HCT116 (cell line): ENCODE data around the gene KASH5. TPM values are rescaled to one million over a fixed set of nuclear protein-coding genes. Genes with fewer than 3 reads are reported as not detected.

Experiments
- ATAC-seq: fragments of 200-7000 bp; cut with Tn5 transposase; 2 replicates; pipeline ENCODE4 v1.9.1; 2020; ENCODE audit warnings: mild to moderate bottlenecking, moderate library complexity
- BruUV-seq: library from RNA; stranded (reverse); fragments of 400-500 nt; replicated peaks from 2 replicates; lab custom pipeline; 2021; lab: Mats Ljungman, UMichigan
- CTCF ChIA-PET: fragments of 300-600 bp; sonication (Branson Sonifier 250); formaldehyde crosslinking; loops from one replicate; lab custom pipeline; 2021; ENCODE audit warnings: antibody characterized with exemption; lab: Charles Lee
- POLR2A ChIA-PET: fragments of 300-600, 350-600 bp; sonication (Branson Sonifier 250); formaldehyde crosslinking; loops from one replicate; lab custom pipeline; 2021; ENCODE audit warnings: antibody characterized with exemption; lab: Charles Lee
- RAD21 ChIA-PET, 2 experiments: fragments of 300-600 bp; sonication (Branson Sonifier 250); formaldehyde crosslinking; loops; one replicate each; lab custom pipeline; 2023; ENCODE audit warnings: low total read pairs in 2 of 2; ENCODE audit not compliant: uncharacterized antibody in 2 of 2, unreplicated experiment in 2 of 2, low non-redundant PET in 1 of 2; lab: Charles Lee
- DNase-seq: peaks from one replicate; pipeline ENCODE4 v3.0.0-alpha.2; 2010; ENCODE audit warnings: low read depth, low spot score
- H2AFZ ChIP-seq: fragments of 200-600 bp; shearing (Covaris generic), sonication (generic); 2 replicates; pipeline ENCODE4 v1.6.1; 2017; ENCODE audit warnings: low read depth, mixed run types, mixed read lengths, antibody characterized with exemption, low read length; ENCODE audit not compliant: poor library complexity, severe bottlenecking
- H3K27ac ChIP-seq: 2 replicates; pipeline ENCODE4 v1.5.1; 2012; ENCODE audit warnings: low read depth, low read length
- H3K27me3 ChIP-seq: fragments of 200-600 bp; sonication (generic); 2 replicates; pipeline ENCODE4 v1.6.1; 2016; ENCODE audit warnings: mixed run types, low read length, mixed read lengths; ENCODE audit not compliant: insufficient read depth
- H3K36me3 ChIP-seq, 2 experiments: fragments of 200-500 bp in 1 of 2; fragments of 200-600 bp in 1 of 2; sonication (Bioruptor generic) in 1 of 2; sonication (generic) in 1 of 2; 2 replicates each; pipeline versions ENCODE4 v1.5.1 to v1.6.1; 2014 to 2016; ENCODE audit warnings: low read length in 2 of 2, inconsistent platforms in 1 of 2, mixed read lengths in 1 of 2, mixed run types in 1 of 2; ENCODE audit not compliant: insufficient read depth in 2 of 2, control insufficient read depth in 1 of 2
- H3K4me1 ChIP-seq, 2 experiments: fragments of 200-600 bp in 1 of 2; sonication (generic) in 1 of 2; 2 replicates each; pipeline versions ENCODE4 v1.5.1 to v1.6.1; 2012 to 2017; ENCODE audit warnings: low read length in 2 of 2, inconsistent platforms in 1 of 2, mild to moderate bottlenecking in 1 of 2, mixed read lengths in 1 of 2, mixed run types in 1 of 2, moderate library complexity in 1 of 2; ENCODE audit not compliant: insufficient read depth in 2 of 2, control insufficient read depth in 1 of 2
- H3K4me2 ChIP-seq: fragments of 200-600 bp; sonication (generic); 2 replicates; pipeline ENCODE4 v1.6.1; 2017; ENCODE audit warnings: mixed run types, low read length, mixed read lengths
- H3K4me3 ChIP-seq, 2 experiments: fragments of 200-600 bp in 1 of 2; sonication (generic) in 1 of 2; replicated peaks in 1 of 2; 2 replicates each; pipeline ENCODE4 v1.5.1; 2011 to 2016; ENCODE audit warnings: low read length in 2 of 2, control low read depth in 1 of 2, low read depth in 1 of 2, mild to moderate bottlenecking in 1 of 2, mixed read lengths in 1 of 2, mixed run types in 1 of 2
- H3K79me2 ChIP-seq: fragments of 200-600 bp; sonication (generic); 2 replicates; pipeline ENCODE4 v1.6.1; 2017; ENCODE audit warnings: mild to moderate bottlenecking, mixed run types, low read length, moderate library complexity, mixed read lengths; ENCODE audit not compliant: insufficient read depth
- H3K9ac ChIP-seq: fragments of 200-600 bp; sonication (generic); 2 replicates; pipeline ENCODE4 v1.6.1; 2016; ENCODE audit warnings: low read length, mixed read lengths
- H3K9me2 ChIP-seq: fragments of 200-600 bp; sonication (generic), shearing (Covaris generic); 2 replicates; pipeline ENCODE4 v1.6.1; 2017; ENCODE audit warnings: mixed run types, mild to moderate bottlenecking, moderate library complexity; ENCODE audit not compliant: insufficient read depth
- H3K9me3 ChIP-seq, 2 experiments: fragments of 200-500 bp in 1 of 2; fragments of 200-600 bp in 1 of 2; sonication (Bioruptor generic) in 1 of 2; sonication (generic) in 1 of 2; 2 replicates each; pipeline ENCODE4 v1.6.1; 2014 to 2017; ENCODE audit warnings: low read length in 2 of 2, mixed read lengths in 2 of 2, inconsistent platforms in 1 of 2, low read depth in 1 of 2, mild to moderate bottlenecking in 1 of 2, mixed run types in 1 of 2, moderate library complexity in 1 of 2; ENCODE audit not compliant: control insufficient read depth in 1 of 2, insufficient read depth in 1 of 2
- H4K20me1 ChIP-seq: fragments of 200-600 bp; sonication (generic), shearing (Covaris generic); 2 replicates; pipeline ENCODE4 v1.6.1; 2017; ENCODE audit warnings: mixed run types, mild to moderate bottlenecking, moderate library complexity; ENCODE audit not compliant: insufficient read depth
- ATF3 ChIP-seq: IDR thresholded peaks from 2 replicates; pipeline ENCODE4 v1.6.1; 2012
- CBX3 ChIP-seq: IDR thresholded peaks from 2 replicates; pipeline ENCODE4 v1.6.1; 2012; ENCODE audit warnings: low read depth
- CEBPB ChIP-seq: IDR thresholded peaks from 2 replicates; pipeline ENCODE4 v1.6.1; 2012; ENCODE audit warnings: low read depth
- EGR1 ChIP-seq: IDR thresholded peaks from 2 replicates; pipeline ENCODE4 v1.6.1; 2012; ENCODE audit warnings: low read depth
- ELF1 ChIP-seq: IDR thresholded peaks from 2 replicates; pipeline ENCODE4 v1.6.1; 2012; ENCODE audit warnings: low read depth, borderline replicate concordance
- EZH2 ChIP-seq: fragments of 200-600 bp; sonication (generic); IDR thresholded peaks from 2 replicates; pipeline ENCODE4 v1.6.1; 2017; ENCODE audit warnings: antibody characterized with exemption, mixed run types
- EZH2phosphoT487 ChIP-seq: fragments of 200-600 bp; IDR thresholded peaks from 2 replicates; pipeline ENCODE4 v1.6.1; 2018; ENCODE audit warnings: antibody characterized with exemption, borderline replicate concordance
- FOSL1 ChIP-seq: IDR thresholded peaks from 2 replicates; pipeline ENCODE4 v1.6.1; 2012; ENCODE audit warnings: low read depth
- JUND ChIP-seq: IDR thresholded peaks from 2 replicates; pipeline ENCODE4 v1.6.1; 2012
- POLR2AphosphoS5 ChIP-seq: IDR thresholded peaks from 2 replicates; pipeline ENCODE4 v1.6.1; 2011; ENCODE audit warnings: mild to moderate bottlenecking, low read depth, low read length, moderate library complexity
- RAD21 ChIP-seq: IDR thresholded peaks from 2 replicates; pipeline ENCODE4 v1.6.1; 2012; ENCODE audit warnings: low read depth, mild to moderate bottlenecking
- SIN3A ChIP-seq: IDR thresholded peaks from 2 replicates; pipeline ENCODE4 v1.6.1; 2012; ENCODE audit warnings: low read depth
- SP1 ChIP-seq: IDR thresholded peaks from 2 replicates; pipeline ENCODE4 v1.6.1; 2012; ENCODE audit warnings: low read depth
- SRF ChIP-seq: IDR thresholded peaks from 2 replicates; pipeline ENCODE4 v1.6.1; 2012; ENCODE audit warnings: low read depth
- ZFX ChIP-seq: fragments of 450-650 bp; IDR thresholded peaks from 2 replicates; pipeline ENCODE4 v1.6.1; 2017
- ZNF274 ChIP-seq: fragments of 200-500 bp; sonication (Bioruptor generic); IDR thresholded peaks from 2 replicates; pipeline ENCODE4 v1.6.1; 2014; ENCODE audit warnings: mild to moderate bottlenecking, low read depth, low read length, inconsistent platforms
- intact Hi-C: fragments of 100-400 bp; cut with micrococcal nuclease; formaldehyde crosslinking; loops from 2 replicates; pipeline ENCODE4 v1.10.0; 2022
- total RNA-seq: library from RNA; stranded (reverse); gene quantifications from one replicate; pipeline ENCODE4 v1.2.1, GENCODE V29; 2021; ENCODE audit not compliant: unreplicated experiment
- TF ChIP-seq, protein P1 (sequence below), 3 experiments: fragments of 200-600 bp in 1 of 3; sonication (generic) in 1 of 3; IDR thresholded peaks in 2 of 3; conservative IDR thresholded peaks in 1 of 3; 2 replicates each; pipeline ENCODE4 v1.5.1; 2012 to 2017; ENCODE audit warnings: low read depth in 2 of 3, low read length in 2 of 3, antibody characterized with exemption in 1 of 3, borderline replicate concordance in 1 of 3, control low read depth in 1 of 3, mild to moderate bottlenecking in 1 of 3, mixed read lengths in 1 of 3, mixed run types in 1 of 3, moderate library complexity in 1 of 3; ENCODE audit not compliant: insufficient read depth in 1 of 3
- TF ChIP-seq, protein P2 (sequence below): IDR thresholded peaks from 2 replicates; pipeline ENCODE4 v1.6.1; 2011; ENCODE audit warnings: mild to moderate bottlenecking, low read length, moderate library complexity; ENCODE audit not compliant: insufficient replicate concordance; ENCODE audit errors: extremely low read depth
- TF ChIP-seq, protein P3 (sequence below): IDR thresholded peaks from 2 replicates; pipeline ENCODE4 v1.6.1; 2012; ENCODE audit warnings: low read depth
- TF ChIP-seq, protein P4 (sequence below): IDR thresholded peaks from 2 replicates; pipeline ENCODE4 v1.6.1; 2012

KASH5 gene
- total RNA-seq, 1 experiment from 2014 or later = not detected

DNA sequence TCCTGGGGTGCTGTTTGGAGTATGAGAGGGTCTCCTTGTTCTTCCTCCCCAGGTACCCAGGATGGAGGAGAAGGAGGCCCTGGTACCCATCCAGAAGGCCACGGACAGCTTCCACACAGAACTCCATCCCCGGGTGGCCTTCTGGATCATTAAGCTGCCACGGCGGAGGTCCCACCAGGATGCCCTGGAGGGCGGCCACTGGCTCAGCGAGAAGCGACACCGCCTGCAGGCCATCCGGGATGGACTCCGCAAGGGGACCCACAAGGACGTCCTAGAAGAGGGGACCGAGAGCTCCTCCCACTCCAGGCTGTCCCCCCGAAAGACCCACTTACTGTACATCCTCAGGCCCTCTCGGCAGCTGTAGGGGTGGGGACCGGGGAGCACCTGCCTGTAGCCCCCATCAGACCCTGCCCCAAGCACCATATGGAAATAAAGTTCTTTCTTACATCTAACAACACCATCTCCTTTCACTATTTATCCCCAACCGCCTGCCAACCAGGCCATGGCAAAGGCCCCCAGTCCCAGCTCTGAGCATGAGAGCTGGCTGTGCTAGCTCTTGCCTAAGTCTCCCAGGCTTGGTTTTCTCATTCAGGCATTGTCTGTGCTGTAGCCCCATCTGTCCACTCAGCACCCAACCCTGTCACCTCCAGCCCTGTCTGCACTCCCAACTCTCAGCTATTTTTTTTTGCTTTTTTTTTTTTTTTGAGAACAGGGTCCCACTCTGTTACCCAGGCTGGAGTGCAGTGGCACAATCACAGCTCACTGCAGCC is 13.2 kb upstream of the KASH5 start:
- ChIA-PET POLR2A (interaction anchor here (0.6 to 1.1 kb wide), 2 partner anchors 8 to 12 kb away, joined by 3 read pairs; no protein-coding TSS in a partner anchor), RAD21 (no interaction called here), CTCF (no interaction called here)
- Histone ChIP-seq H2AFZ (no peak overlapping the region), H3K27me3 (no peaks in the 10 kb centered on the region), H3K9me2 (no peaks in the 10 kb centered on the region), H3K36me3 (no peaks in the 10 kb centered on the region), H3K4me1 (no peaks in the 10 kb centered on the region), H3K9me3 (peaks cover 0 to under 1% of the 10 kb centered on the region in 2 experiments; a peak in 2 of 4 replicates), H3K9ac (no peak overlapping the region), H3K4me2 (no peak overlapping the region), H3K27ac (no peak overlapping the region), H4K20me1 (no peaks in the 10 kb centered on the region), H3K79me2 (no peaks in the 10 kb centered on the region), H3K4me3 (no peak overlapping the region)
- intact Hi-C loops = no loop called here
- no TSS peak for BruUV-seq
- DNase-seq = no peak
- TF ChIP-seq SIN3A = no peak
- no peak for TF ChIP-seq FOSL1
- TF ChIP-seq CBX3 = no peak
- TF ChIP-seq EZH2phosphoT487 = no peak
- no peak for TF ChIP-seq ELF1
- no peak for TF ChIP-seq CEBPB
- TF ChIP-seq RAD21 = no peak
- TF ChIP-seq, protein P1, sequence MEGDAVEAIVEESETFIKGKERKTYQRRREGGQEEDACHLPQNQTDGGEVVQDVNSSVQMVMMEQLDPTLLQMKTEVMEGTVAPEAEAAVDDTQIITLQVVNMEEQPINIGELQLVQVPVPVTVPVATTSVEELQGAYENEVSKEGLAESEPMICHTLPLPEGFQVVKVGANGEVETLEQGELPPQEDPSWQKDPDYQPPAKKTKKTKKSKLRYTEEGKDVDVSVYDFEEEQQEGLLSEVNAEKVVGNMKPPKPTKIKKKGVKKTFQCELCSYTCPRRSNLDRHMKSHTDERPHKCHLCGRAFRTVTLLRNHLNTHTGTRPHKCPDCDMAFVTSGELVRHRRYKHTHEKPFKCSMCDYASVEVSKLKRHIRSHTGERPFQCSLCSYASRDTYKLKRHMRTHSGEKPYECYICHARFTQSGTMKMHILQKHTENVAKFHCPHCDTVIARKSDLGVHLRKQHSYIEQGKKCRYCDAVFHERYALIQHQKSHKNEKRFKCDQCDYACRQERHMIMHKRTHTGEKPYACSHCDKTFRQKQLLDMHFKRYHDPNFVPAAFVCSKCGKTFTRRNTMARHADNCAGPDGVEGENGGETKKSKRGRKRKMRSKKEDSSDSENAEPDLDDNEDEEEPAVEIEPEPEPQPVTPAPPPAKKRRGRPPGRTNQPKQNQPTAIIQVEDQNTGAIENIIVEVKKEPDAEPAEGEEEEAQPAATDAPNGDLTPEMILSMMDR (IDR thresholded peaks at IDR 0.05 in 2 of 3, conservative IDR thresholded peaks at IDR 0.05 in 1 of 3; ENCODE audit: borderline replicate concordance in 1 of 3, insufficient read depth in 1 of 3, low read depth in 2 of 3, low read length in 2 of 3) = no peak
- TF ChIP-seq, protein P2, sequence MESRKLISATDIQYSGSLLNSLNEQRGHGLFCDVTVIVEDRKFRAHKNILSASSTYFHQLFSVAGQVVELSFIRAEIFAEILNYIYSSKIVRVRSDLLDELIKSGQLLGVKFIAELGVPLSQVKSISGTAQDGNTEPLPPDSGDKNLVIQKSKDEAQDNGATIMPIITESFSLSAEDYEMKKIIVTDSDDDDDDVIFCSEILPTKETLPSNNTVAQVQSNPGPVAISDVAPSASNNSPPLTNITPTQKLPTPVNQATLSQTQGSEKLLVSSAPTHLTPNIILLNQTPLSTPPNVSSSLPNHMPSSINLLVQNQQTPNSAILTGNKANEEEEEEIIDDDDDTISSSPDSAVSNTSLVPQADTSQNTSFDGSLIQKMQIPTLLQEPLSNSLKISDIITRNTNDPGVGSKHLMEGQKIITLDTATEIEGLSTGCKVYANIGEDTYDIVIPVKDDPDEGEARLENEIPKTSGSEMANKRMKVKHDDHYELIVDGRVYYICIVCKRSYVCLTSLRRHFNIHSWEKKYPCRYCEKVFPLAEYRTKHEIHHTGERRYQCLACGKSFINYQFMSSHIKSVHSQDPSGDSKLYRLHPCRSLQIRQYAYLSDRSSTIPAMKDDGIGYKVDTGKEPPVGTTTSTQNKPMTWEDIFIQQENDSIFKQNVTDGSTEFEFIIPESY = no peak
- no peak for TF ChIP-seq SP1
- TF ChIP-seq ZNF274 = no peak
- TF ChIP-seq ATF3 = no peak
- TF ChIP-seq, protein P3, sequence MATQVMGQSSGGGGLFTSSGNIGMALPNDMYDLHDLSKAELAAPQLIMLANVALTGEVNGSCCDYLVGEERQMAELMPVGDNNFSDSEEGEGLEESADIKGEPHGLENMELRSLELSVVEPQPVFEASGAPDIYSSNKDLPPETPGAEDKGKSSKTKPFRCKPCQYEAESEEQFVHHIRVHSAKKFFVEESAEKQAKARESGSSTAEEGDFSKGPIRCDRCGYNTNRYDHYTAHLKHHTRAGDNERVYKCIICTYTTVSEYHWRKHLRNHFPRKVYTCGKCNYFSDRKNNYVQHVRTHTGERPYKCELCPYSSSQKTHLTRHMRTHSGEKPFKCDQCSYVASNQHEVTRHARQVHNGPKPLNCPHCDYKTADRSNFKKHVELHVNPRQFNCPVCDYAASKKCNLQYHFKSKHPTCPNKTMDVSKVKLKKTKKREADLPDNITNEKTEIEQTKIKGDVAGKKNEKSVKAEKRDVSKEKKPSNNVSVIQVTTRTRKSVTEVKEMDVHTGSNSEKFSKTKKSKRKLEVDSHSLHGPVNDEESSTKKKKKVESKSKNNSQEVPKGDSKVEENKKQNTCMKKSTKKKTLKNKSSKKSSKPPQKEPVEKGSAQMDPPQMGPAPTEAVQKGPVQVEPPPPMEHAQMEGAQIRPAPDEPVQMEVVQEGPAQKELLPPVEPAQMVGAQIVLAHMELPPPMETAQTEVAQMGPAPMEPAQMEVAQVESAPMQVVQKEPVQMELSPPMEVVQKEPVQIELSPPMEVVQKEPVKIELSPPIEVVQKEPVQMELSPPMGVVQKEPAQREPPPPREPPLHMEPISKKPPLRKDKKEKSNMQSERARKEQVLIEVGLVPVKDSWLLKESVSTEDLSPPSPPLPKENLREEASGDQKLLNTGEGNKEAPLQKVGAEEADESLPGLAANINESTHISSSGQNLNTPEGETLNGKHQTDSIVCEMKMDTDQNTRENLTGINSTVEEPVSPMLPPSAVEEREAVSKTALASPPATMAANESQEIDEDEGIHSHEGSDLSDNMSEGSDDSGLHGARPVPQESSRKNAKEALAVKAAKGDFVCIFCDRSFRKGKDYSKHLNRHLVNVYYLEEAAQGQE = no peak
- TF ChIP-seq EGR1 = no peak
- no peak for TF ChIP-seq POLR2AphosphoS5
- no peak for TF ChIP-seq EZH2
- no peak for TF ChIP-seq JUND
- TF ChIP-seq ZFX = no peak
- TF ChIP-seq, protein P4, sequence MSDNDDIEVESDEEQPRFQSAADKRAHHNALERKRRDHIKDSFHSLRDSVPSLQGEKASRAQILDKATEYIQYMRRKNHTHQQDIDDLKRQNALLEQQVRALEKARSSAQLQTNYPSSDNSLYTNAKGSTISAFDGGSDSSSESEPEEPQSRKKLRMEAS = no peak
- TF ChIP-seq SRF = no peak
- no peak for ATAC-seq
